Liver (tissue), 9 donors: ENCODE results near the gene TIRAP. TPM values are rescaled to one million over a fixed set of nuclear protein-coding genes. Genes with fewer than 3 reads are reported as not detected.

Source experiments
- DNase-seq: peaks from one replicate; pipeline ENCODE4 v3.0.0-alpha.2; 2017; ENCODE audit warnings: low spot score
- H3K27ac ChIP-seq, 2 donors: one replicate each; pipeline ENCODE4 v1.7.0; 2013; ENCODE audit warnings: inconsistent platforms in 2 of 2, low read length in 2 of 2, control low read depth in 1 of 2, low read depth in 1 of 2, mild to moderate bottlenecking in 1 of 2
- H3K27me3 ChIP-seq, 4 donors: one replicate each; pipeline versions ENCODE4 v1.6.1 to v1.7.0; 2013; ENCODE audit warnings: low read length in 3 of 4, inconsistent platforms in 1 of 4, mild to moderate bottlenecking in 1 of 4, moderate library complexity in 1 of 4; ENCODE audit not compliant: control insufficient read depth in 4 of 4, insufficient read depth in 4 of 4
- H3K36me3 ChIP-seq, 4 donors: one replicate each; pipeline versions ENCODE4 v1.6.1 to v1.7.0; 2013; ENCODE audit warnings: low read length in 3 of 4, mild to moderate bottlenecking in 3 of 4, low read depth in 1 of 4, moderate library complexity in 1 of 4; ENCODE audit not compliant: control insufficient read depth in 4 of 4, insufficient read depth in 3 of 4
- H3K4me1 ChIP-seq, 4 donors: one replicate each; pipeline versions ENCODE4 v1.6.1 to v1.7.0; 2013; ENCODE audit warnings: low read length in 3 of 4, mild to moderate bottlenecking in 3 of 4, moderate library complexity in 1 of 4; ENCODE audit not compliant: control insufficient read depth in 4 of 4, insufficient read depth in 4 of 4
- H3K4me3 ChIP-seq, 3 donors: one replicate each; pipeline versions ENCODE4 v1.6.1 to v1.7.0; 2013; ENCODE audit warnings: low read length in 3 of 3, control low read depth in 1 of 3, low read depth in 1 of 3, mild to moderate bottlenecking in 1 of 3
- H3K9ac ChIP-seq, 2 donors: one replicate each; pipeline ENCODE4 v1.7.0; 2013; ENCODE audit warnings: low read length in 2 of 2, mild to moderate bottlenecking in 2 of 2, moderate library complexity in 2 of 2, control low read depth in 1 of 2, low read depth in 1 of 2
- H3K9me3 ChIP-seq, 4 donors: one replicate each; pipeline versions ENCODE4 v1.6.1 to v1.7.0; 2013; ENCODE audit warnings: low read length in 3 of 4; ENCODE audit not compliant: control insufficient read depth in 4 of 4
- EGR1 ChIP-seq, 2 donors: IDR thresholded peaks; 2 replicates each; pipeline ENCODE4 v1.6.1; 2016 to 2018; ENCODE audit warnings: antibody characterized with exemption in 2 of 2, low read depth in 2 of 2
- FOXA1 ChIP-seq: IDR thresholded peaks from 2 replicates; pipeline ENCODE4 v1.6.1; 2016; ENCODE audit warnings: antibody characterized with exemption
- FOXA2 ChIP-seq: IDR thresholded peaks from 2 replicates; pipeline ENCODE4 v1.6.1; 2016; ENCODE audit warnings: antibody characterized with exemption
- GABPA ChIP-seq, 2 donors: IDR thresholded peaks in 1 of 2; conservative IDR thresholded peaks in 1 of 2; 2 replicates each; pipeline ENCODE4 v1.6.1; 2016; ENCODE audit warnings: antibody characterized with exemption in 2 of 2, mild to moderate bottlenecking in 1 of 2, moderate library complexity in 1 of 2
- HNF4A ChIP-seq, 2 donors: conservative IDR thresholded peaks; 2 replicates each; pipeline ENCODE4 v1.6.1; 2016; ENCODE audit warnings: antibody characterized with exemption in 2 of 2, mild to moderate bottlenecking in 2 of 2
- HNF4G ChIP-seq: IDR thresholded peaks from 2 replicates; pipeline ENCODE4 v1.6.1; 2016; ENCODE audit warnings: antibody characterized with exemption
- JUND ChIP-seq, 2 donors: IDR thresholded peaks; 2 replicates each; pipeline ENCODE4 v1.6.1; 2016; ENCODE audit warnings: antibody characterized with exemption in 2 of 2
- NR2F2 ChIP-seq: IDR thresholded peaks from 2 replicates; pipeline ENCODE4 v1.6.1; 2016; ENCODE audit warnings: antibody characterized with exemption
- RAD21 ChIP-seq, 2 donors: IDR thresholded peaks; 2 replicates each; pipeline ENCODE4 v1.6.1; 2016; ENCODE audit warnings: antibody characterized with exemption in 2 of 2, mild to moderate bottlenecking in 2 of 2
- RXRA ChIP-seq, 2 donors: IDR thresholded peaks; 2 replicates each; pipeline ENCODE4 v1.6.1; 2017 to 2018; ENCODE audit warnings: antibody characterized with exemption in 2 of 2, mild to moderate bottlenecking in 1 of 2
- SP1 ChIP-seq: IDR thresholded peaks from 2 replicates; pipeline ENCODE4 v1.6.1; 2018; ENCODE audit warnings: antibody characterized with exemption, mild to moderate bottlenecking
- TAF1 ChIP-seq: conservative IDR thresholded peaks from 2 replicates; pipeline ENCODE4 v1.6.1; 2016; ENCODE audit warnings: antibody characterized with exemption, mild to moderate bottlenecking
- YY1 ChIP-seq: IDR thresholded peaks from 2 replicates; pipeline ENCODE4 v1.6.1; 2016; ENCODE audit warnings: antibody characterized with exemption, mild to moderate bottlenecking
- WGBS: extraction: QIAGEN DNeasy Blood & Tissue Kit; methylation state at CpG from one replicate; pipeline ENCODE4 v1.1.7; 2013; 5-methylcytosine and 5-hydroxymethylcytosine counted together
- polyA plus RNA-seq, 2 donors: library from polyadenylated mRNA; stranded (reverse) in 1 of 2; unstranded in 1 of 2; fragments of 200-250 nt in 1 of 2; fragments of >200 nt in 1 of 2; fragmentation: Nextera tagmentation in 1 of 2; extraction: Ambion mirVana in 1 of 2; gene quantifications; one replicate each; pipeline versions ENCODE4 v1.2.1 to v1.2.3, GENCODE V29; 2013 to 2015
- total RNA-seq, 2 donors: library from RNA; depleted of rRNA; stranded (reverse); fragments of >200 nt; gene quantifications; one replicate each; pipeline ENCODE4 v1.2.3, GENCODE V29; 2014
- TF ChIP-seq, protein P1 (sequence below): IDR thresholded peaks from 2 replicates; pipeline ENCODE4 v1.6.1; 2016; ENCODE audit warnings: antibody characterized with exemption, mild to moderate bottlenecking
- TF ChIP-seq, protein P2 (sequence below): IDR thresholded peaks from 2 replicates; pipeline ENCODE4 v1.6.1; 2016; ENCODE audit warnings: antibody characterized with exemption
- TF ChIP-seq, protein P3 (sequence below): IDR thresholded peaks from 2 replicates; pipeline ENCODE4 v1.6.1; 2016; ENCODE audit warnings: antibody characterized with exemption
- TF ChIP-seq, protein P4 (sequence below): fragments of 150-350 bp; IDR thresholded peaks from 2 replicates; pipeline ENCODE4 v1.5.1; 2017; ENCODE audit warnings: improper control_type of control experiment, low read depth, low read length; ENCODE audit not compliant: missing input control
- TF ChIP-seq, protein P5 (sequence below): IDR thresholded peaks from 2 replicates; pipeline ENCODE4 v1.6.1; 2016; ENCODE audit warnings: antibody characterized with exemption
- donor health status: healthy.
- donor health status: healthy.
- donor health status: healthy.
- donor health status: healthy.
- donor health status: healthy.

Gene TIRAP
- total and polyA plus RNA-seq, 4 donors, result 3.9 to 9.5 (median 6.4) TPM

DNA sequence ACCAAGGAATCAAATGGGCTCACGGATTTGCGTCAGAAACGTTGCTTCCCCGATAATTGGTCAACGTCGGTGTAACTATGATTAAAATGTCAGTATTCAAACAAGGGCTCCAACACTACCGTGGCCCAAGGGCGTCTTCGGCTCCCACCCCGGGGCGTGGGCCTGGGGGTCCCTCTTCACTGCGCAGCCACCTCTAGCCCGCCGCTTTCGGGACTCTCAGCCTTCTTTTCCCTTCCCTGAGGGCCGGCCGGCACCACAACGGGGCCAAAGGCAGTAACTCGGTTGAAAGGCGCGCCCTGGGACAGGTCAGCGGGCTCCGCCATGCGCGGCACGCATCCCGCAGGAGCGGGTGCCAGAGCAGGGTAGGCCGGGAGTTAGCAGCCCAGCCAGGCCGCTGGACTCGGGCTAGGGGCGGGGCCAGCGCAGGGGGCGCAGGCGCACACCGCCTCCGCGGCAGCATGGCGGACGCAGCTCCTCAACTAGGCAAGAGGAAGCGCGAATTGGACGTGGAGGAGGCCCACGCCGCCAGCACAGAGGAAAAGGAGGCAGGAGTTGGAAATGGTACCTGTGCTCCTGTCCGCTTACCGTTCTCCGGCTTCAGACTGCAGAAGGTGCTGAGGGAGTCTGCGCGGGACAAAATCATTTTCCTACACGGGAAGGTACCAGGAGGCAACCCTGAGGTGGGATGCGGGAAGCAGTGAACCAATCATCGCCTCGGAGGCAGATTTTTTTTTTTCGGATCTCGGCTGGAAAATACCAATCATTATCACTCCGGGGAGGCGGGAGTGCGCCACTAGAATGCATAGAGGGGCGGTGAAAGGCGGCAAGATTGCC is 20.9 kb downstream of the TIRAP start, which contains the start of gene DCPS:
TSS of gene DCPS (plus strand) at position 438 of the 834 bp plus-strand sequence. CDS start at position 459, 21 bp downstream.
- Histone ChIP-seq H3K27me3 (no peaks in the 10 kb centered on the region), H3K4me3 (peak within 1 kb of the TSS; percentile 66 to 84 (median 83)), H3K27ac (peak within 1 kb of the TSS; percentile 83 to 90), H3K9ac (peak within 1 kb of the TSS; percentile 51 to 76), H3K4me1 (peaks cover 0 to 14% (median 11%) of the 10 kb centered on the region in 4 donors), H3K9me3 (no peaks in the 10 kb centered on the region), H3K36me3 (peaks cover 0 to 2% (median 0%) of the 10 kb centered on the region in 4 donors)
- peak; percentile 87 for DNase-seq
- TF ChIP-seq JUND (IDR thresholded peaks at IDR 0.05), result peak in 1 of 2 donors; percentile 45
- TF ChIP-seq NR2F2, result no peak
- no peak for TF ChIP-seq TAF1
- no peak for TF ChIP-seq FOXA1
- no peak for TF ChIP-seq HNF4A (conservative IDR thresholded peaks at IDR 0.05)
- no peak for TF ChIP-seq HNF4G
- TF ChIP-seq, protein P1, sequence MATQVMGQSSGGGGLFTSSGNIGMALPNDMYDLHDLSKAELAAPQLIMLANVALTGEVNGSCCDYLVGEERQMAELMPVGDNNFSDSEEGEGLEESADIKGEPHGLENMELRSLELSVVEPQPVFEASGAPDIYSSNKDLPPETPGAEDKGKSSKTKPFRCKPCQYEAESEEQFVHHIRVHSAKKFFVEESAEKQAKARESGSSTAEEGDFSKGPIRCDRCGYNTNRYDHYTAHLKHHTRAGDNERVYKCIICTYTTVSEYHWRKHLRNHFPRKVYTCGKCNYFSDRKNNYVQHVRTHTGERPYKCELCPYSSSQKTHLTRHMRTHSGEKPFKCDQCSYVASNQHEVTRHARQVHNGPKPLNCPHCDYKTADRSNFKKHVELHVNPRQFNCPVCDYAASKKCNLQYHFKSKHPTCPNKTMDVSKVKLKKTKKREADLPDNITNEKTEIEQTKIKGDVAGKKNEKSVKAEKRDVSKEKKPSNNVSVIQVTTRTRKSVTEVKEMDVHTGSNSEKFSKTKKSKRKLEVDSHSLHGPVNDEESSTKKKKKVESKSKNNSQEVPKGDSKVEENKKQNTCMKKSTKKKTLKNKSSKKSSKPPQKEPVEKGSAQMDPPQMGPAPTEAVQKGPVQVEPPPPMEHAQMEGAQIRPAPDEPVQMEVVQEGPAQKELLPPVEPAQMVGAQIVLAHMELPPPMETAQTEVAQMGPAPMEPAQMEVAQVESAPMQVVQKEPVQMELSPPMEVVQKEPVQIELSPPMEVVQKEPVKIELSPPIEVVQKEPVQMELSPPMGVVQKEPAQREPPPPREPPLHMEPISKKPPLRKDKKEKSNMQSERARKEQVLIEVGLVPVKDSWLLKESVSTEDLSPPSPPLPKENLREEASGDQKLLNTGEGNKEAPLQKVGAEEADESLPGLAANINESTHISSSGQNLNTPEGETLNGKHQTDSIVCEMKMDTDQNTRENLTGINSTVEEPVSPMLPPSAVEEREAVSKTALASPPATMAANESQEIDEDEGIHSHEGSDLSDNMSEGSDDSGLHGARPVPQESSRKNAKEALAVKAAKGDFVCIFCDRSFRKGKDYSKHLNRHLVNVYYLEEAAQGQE, result peak; percentile 18
- TF ChIP-seq FOXA2, result no peak
- TF ChIP-seq RXRA (IDR thresholded peaks at IDR 0.05), result no peak
- peak; percentile 49 for TF ChIP-seq SP1
- TF ChIP-seq, protein P2, sequence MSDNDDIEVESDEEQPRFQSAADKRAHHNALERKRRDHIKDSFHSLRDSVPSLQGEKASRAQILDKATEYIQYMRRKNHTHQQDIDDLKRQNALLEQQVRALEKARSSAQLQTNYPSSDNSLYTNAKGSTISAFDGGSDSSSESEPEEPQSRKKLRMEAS, result peak; percentile 44
- TF ChIP-seq, protein P3, sequence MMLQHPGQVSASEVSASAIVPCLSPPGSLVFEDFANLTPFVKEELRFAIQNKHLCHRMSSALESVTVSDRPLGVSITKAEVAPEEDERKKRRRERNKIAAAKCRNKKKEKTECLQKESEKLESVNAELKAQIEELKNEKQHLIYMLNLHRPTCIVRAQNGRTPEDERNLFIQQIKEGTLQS, result no peak
- TF ChIP-seq, protein P4, sequence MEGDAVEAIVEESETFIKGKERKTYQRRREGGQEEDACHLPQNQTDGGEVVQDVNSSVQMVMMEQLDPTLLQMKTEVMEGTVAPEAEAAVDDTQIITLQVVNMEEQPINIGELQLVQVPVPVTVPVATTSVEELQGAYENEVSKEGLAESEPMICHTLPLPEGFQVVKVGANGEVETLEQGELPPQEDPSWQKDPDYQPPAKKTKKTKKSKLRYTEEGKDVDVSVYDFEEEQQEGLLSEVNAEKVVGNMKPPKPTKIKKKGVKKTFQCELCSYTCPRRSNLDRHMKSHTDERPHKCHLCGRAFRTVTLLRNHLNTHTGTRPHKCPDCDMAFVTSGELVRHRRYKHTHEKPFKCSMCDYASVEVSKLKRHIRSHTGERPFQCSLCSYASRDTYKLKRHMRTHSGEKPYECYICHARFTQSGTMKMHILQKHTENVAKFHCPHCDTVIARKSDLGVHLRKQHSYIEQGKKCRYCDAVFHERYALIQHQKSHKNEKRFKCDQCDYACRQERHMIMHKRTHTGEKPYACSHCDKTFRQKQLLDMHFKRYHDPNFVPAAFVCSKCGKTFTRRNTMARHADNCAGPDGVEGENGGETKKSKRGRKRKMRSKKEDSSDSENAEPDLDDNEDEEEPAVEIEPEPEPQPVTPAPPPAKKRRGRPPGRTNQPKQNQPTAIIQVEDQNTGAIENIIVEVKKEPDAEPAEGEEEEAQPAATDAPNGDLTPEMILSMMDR, result no peak
- TF ChIP-seq GABPA (IDR thresholded peaks at IDR 0.05 in 1 of 2, conservative IDR thresholded peaks at IDR 0.05 in 1 of 2), result no peak
- TF ChIP-seq RAD21 (IDR thresholded peaks at IDR 0.05), result peak; percentile 35 to 66
- TF ChIP-seq, protein P5, sequence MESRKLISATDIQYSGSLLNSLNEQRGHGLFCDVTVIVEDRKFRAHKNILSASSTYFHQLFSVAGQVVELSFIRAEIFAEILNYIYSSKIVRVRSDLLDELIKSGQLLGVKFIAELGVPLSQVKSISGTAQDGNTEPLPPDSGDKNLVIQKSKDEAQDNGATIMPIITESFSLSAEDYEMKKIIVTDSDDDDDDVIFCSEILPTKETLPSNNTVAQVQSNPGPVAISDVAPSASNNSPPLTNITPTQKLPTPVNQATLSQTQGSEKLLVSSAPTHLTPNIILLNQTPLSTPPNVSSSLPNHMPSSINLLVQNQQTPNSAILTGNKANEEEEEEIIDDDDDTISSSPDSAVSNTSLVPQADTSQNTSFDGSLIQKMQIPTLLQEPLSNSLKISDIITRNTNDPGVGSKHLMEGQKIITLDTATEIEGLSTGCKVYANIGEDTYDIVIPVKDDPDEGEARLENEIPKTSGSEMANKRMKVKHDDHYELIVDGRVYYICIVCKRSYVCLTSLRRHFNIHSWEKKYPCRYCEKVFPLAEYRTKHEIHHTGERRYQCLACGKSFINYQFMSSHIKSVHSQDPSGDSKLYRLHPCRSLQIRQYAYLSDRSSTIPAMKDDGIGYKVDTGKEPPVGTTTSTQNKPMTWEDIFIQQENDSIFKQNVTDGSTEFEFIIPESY, result no peak
- peak; percentile 97 for TF ChIP-seq YY1
- TF ChIP-seq EGR1 (IDR thresholded peaks at IDR 0.05; ENCODE audit: low read depth in 2 of 2), result no peak
- WGBS, result 3% methylated on average over 61 of the region's 61 CpGs
